ENCODE data around the gene COL3A1.

DNA sequence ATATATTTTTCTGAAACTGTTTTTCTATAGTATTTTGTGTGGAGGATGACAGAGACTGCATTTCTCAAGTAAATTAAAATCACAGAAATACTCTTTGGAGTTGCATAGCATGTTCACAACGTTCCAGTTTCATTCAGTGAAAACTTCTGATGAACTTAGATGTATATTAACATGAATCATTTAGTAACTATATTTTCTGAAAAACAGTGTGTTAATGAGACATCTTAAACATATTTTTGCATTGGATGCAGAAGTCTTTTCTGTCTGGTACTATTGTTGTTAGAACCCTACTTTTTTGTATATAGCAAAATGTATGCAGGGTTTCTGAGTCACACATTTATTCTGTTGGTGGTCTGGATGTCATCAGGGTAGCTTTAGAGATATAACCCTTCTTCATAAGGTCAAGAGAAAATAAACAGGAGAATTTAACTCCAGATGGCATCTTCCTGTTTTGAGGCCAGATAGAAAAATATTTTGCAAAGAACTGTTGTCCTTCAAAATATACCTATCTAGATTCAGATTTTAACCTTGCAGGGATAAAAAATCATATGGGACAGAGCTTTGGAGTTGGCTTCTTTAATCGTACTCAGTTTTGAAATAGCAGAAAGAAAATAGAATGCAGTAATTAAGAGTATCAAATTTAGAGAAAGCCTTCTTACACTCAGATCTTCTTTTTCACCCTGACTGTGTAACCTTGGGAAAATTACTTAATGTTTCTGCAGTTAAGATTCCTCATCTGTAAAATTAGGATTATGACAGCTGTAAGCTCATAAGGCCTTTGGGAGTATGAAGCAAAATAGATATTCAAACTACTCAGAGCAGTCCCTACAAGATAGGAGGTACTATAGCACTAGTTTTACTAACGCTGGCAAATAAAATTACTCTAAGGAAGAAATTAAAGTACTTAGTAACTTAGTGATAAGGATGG lies 5.3 kb downstream of the COL3A1 start:
- TF ChIP-seq, protein P1, sequence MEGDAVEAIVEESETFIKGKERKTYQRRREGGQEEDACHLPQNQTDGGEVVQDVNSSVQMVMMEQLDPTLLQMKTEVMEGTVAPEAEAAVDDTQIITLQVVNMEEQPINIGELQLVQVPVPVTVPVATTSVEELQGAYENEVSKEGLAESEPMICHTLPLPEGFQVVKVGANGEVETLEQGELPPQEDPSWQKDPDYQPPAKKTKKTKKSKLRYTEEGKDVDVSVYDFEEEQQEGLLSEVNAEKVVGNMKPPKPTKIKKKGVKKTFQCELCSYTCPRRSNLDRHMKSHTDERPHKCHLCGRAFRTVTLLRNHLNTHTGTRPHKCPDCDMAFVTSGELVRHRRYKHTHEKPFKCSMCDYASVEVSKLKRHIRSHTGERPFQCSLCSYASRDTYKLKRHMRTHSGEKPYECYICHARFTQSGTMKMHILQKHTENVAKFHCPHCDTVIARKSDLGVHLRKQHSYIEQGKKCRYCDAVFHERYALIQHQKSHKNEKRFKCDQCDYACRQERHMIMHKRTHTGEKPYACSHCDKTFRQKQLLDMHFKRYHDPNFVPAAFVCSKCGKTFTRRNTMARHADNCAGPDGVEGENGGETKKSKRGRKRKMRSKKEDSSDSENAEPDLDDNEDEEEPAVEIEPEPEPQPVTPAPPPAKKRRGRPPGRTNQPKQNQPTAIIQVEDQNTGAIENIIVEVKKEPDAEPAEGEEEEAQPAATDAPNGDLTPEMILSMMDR (IDR thresholded peaks at IDR 0.05 in 8 of 11, conservative IDR thresholded peaks at IDR 0.05 in 3 of 11) = no peak
- TF ChIP-seq POLR2A (IDR thresholded peaks at IDR 0.05) = no peak
